ENCODE data around the gene ARHGAP31. TPM values are rescaled to one million over a fixed set of nuclear protein-coding genes. Genes with fewer than 3 reads are reported as not detected.
"Not testable (repeated sequence)": the region's sequence is repeated elsewhere in the genome, so short reads cannot be mapped to it uniquely, and the experiment has no call there.

Gene ARHGAP31
- total RNA-seq, 2 donors from 2014 or later = 6.5 to 8.9 TPM

DNA sequence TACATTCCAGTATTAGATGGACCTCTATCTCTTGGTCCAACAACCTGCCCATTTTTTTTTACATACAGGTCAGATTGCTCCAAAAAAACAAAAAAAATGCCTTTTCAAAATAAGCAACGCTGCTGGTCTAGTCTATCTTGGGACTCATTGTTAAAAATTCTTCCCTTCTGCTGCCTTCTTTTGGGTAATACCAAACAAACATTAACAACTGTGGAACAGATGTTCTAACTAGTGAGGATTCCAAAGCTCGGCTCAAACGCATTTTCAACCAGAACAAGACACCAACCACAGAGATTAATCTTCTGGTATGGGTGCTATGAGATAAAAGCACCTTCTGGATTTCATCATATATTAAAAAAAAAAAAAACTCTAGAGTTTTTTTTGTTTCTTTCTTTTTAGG lies 24.7 kb downstream of the ARHGAP31 start:
- Histone ChIP-seq H3K9me3 (no peaks in the 10 kb centered on the region), H3K27ac (no peak overlapping the region), H3K4me3 (no peak overlapping the region), H3K4me1 (peaks cover 5% of the 10 kb centered on the region), H3K9ac (ENCODE audit: low read depth in 2 of 2, low read length in 2 of 2) (no peak overlapping the region), H3K27me3 (no peaks in the 10 kb centered on the region), H3K36me3 (no peaks in the 10 kb centered on the region)
- no peak for DNase-seq
- TF ChIP-seq, protein P1, sequence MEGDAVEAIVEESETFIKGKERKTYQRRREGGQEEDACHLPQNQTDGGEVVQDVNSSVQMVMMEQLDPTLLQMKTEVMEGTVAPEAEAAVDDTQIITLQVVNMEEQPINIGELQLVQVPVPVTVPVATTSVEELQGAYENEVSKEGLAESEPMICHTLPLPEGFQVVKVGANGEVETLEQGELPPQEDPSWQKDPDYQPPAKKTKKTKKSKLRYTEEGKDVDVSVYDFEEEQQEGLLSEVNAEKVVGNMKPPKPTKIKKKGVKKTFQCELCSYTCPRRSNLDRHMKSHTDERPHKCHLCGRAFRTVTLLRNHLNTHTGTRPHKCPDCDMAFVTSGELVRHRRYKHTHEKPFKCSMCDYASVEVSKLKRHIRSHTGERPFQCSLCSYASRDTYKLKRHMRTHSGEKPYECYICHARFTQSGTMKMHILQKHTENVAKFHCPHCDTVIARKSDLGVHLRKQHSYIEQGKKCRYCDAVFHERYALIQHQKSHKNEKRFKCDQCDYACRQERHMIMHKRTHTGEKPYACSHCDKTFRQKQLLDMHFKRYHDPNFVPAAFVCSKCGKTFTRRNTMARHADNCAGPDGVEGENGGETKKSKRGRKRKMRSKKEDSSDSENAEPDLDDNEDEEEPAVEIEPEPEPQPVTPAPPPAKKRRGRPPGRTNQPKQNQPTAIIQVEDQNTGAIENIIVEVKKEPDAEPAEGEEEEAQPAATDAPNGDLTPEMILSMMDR (IDR thresholded peaks at IDR 0.05) = no peak
- intact Hi-C loops (cut with DNase I) = no loop called here

DNA sequence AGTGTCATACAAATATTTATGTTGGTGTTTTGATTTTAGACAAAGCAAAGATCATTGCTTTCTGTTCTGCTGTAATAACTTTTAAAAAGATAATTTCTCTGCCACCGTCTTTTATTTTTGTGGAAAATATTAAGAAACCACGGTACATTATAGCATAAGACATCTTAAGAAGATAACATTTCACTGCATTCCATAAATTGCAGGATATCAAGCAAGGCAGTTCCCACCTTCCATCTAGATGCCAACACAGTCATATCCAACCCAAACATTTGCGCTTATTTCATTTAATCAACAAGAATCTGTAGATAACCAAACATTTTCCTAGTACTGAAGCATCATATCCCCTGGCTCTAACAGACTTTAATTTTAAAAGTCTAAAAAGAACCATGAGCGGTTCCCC lies 25.1 kb downstream of the ARHGAP31 start:
- intact Hi-C loops (cut with DNase I) = no loop called here

DNA sequence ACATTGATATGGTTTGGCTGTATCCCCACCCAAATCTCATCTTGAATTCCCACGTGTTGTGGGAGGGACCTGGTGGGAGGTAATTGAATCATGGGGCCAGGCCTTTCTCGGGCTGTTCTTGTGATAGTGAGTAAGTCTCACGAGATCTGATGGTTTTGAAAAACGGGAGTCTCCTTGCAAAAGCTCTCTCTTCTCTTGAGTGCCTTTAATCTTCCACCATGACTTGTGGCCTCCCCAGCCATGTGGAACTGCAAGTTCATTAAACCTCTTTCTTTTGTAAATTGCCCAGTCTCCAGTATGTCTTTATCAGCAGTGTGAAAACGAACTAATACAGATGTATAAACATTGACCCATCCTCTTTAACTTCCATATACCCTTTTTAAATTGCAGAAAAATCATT lies 26.6 kb downstream of the ARHGAP31 start:
- H3K9me3 ChIP-seq; H3K9ac ChIP-seq (ENCODE audit: low read depth in 2 of 2, low read length in 2 of 2); DNase-seq; H3K27me3 ChIP-seq; H3K36me3 ChIP-seq; H3K27ac ChIP-seq; H3K4me1 ChIP-seq; H3K4me3 ChIP-seq; intact Hi-C loops (cut with DNase I): not testable (repeated sequence)

More for the DNA sequence above, 25.1 kb downstream of the ARHGAP31 start:
- no peak for DNase-seq
- Histone ChIP-seq H3K9me3 (no peaks in the 10 kb centered on the region), H3K4me1 (peaks cover 5% of the 10 kb centered on the region), H3K36me3 (no peaks in the 10 kb centered on the region), H3K9ac (ENCODE audit: low read depth in 2 of 2, low read length in 2 of 2) (no peak overlapping the region), H3K27me3 (no peaks in the 10 kb centered on the region), H3K27ac (no peak overlapping the region), H3K4me3 (no peak overlapping the region)
- TF ChIP-seq, protein P1 (IDR thresholded peaks at IDR 0.05) = no peak

DNA sequence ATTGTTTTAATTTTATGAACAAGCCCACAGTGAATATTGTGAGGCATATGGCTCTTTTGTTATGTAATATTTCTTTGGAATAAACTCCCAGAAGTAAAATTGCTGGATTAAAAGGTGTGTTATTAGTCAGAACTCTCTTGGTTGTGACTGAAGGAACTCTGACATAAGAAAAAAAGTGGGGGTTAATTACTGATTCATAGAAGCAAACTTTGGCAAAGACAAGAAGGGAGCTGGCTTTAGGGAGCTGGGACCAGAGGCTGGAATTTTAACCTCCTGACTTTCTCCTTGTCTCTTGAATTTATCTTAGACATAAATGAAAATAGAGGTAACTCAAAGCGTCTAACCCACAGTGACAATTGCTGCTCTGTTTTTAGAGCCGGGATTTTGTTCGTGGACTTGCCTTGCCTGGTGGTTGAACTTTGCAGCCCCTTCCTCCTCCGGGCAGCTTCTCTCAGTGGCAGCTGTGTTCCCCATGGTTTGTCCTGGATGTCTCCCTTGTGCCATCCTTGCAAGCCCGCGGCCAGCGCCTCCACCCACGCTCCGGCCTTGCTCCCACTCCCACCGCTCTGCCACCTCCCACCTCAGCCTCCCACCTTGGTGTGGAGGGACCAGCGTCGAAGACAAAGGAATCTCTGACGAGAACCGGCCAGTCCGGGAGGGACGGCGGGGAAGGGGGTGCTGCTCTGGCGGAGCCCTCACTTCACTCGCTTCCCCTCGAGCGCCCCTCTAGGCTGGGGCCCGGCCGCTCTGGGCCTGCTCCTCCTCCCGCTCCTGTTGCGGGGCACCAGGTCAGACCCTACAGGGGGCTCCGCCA lies 28.0 kb downstream of the ARHGAP31 start:
- Histone ChIP-seq H3K9ac (ENCODE audit: low read depth in 2 of 2, low read length in 2 of 2) (peak overlapping the region; percentile 75 to 77), H3K27me3 (no peaks in the 10 kb centered on the region), H3K27ac (peak overlapping the region; percentile 94), H3K4me1 (peaks cover 5% of the 10 kb centered on the region), H3K4me3 (peak overlapping the region; percentile 67), H3K36me3 (no peaks in the 10 kb centered on the region), H3K9me3 (no peaks in the 10 kb centered on the region)
- intact Hi-C loops (cut with DNase I) = no loop called here
- TF ChIP-seq, protein P1 (IDR thresholded peaks at IDR 0.05) = no peak
- peak; percentile 27 for DNase-seq

DNA sequence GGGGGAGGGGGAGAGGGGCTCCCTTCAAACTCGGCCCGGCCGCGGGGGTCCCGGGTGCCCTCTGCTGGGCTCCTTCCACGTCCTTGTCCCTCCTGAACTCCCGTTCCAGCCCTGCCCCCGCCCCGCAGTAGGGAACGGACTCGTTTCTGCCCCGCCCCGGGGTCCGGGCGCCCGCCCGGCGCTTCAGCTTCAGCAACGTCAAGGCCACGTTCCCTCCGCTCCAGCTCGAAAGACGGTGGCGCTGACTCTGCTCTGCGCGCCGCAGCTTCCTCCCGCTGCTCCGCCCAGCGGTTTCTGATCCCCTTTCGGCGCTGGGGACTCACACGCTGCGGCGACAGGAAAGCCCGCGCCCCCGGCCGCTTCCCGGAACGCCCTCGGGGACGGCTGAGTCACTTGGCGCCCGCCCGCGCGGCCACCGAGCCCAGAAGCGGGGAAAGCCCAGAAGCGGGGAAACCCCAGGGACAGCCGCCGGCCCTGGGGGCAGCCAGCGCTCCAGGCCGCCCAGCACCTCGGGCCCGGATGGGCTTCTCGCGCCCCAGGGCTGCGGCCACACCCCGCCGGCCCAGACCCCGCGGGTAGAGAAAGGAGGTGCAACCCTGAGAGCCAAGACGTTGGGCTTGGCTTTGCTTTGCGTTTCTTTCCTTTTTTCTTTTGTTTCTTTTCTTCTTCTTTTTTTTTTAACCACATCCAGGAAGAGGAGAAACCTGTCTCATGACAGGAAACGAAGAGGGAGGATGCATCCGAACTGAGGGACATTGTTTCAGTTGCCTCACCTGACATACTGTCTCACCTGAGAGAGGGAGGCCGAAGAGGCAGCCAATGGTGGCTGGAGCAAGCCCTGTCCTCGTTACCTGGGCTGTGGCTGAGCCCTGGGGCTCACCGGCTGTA lies 28.9 kb downstream of the ARHGAP31 start:
- intact Hi-C loops (cut with DNase I) = no loop called here
- peak; percentile 76 for DNase-seq
- Histone ChIP-seq H3K4me3 (peak overlapping the region; percentile 67), H3K9me3 (no peaks in the 10 kb centered on the region), H3K27ac (peak overlapping the region; percentile 94), H3K27me3 (no peaks in the 10 kb centered on the region), H3K9ac (ENCODE audit: low read depth in 2 of 2, low read length in 2 of 2) (peak overlapping the region; percentile 75 to 77), H3K36me3 (no peaks in the 10 kb centered on the region), H3K4me1 (peaks cover 5% of the 10 kb centered on the region)
- TF ChIP-seq, protein P1 (IDR thresholded peaks at IDR 0.05) = no peak

Measured in colonic mucosa (tissue), 4 donors.